ENCODE data around the gene GHRHR. TPM values are rescaled to one million over a fixed set of nuclear protein-coding genes. Genes with fewer than 3 reads are reported as not detected.

The GHRHR gene
- total RNA-seq, 2 donors from 2014 or later = not detected

- no peak overlapping the region for H3K27ac Mint-ChIP-seq
- no peaks in the 10 kb centered on the region for H3K9me3 ChIP-seq (ENCODE audit: control insufficient read depth, low read length, poor library complexity, severe bottlenecking)
- no peak overlapping the region for H3K4me3 Mint-ChIP-seq
- peaks cover 57% of the 10 kb centered on the region for H3K27me3 Mint-ChIP-seq
- peaks cover 29% of the 10 kb centered on the region for H3K4me1 Mint-ChIP-seq
- H3K36me3 Mint-ChIP-seq (ENCODE audit: low read depth) = peaks cover 8% of the 10 kb centered on the region
- ATAC-seq (no peak), DNase-seq (no peak)
Measured at GRCh38 chr7:30987178-30987577, 23.4 kb downstream of the GHRHR start.

DNA sequence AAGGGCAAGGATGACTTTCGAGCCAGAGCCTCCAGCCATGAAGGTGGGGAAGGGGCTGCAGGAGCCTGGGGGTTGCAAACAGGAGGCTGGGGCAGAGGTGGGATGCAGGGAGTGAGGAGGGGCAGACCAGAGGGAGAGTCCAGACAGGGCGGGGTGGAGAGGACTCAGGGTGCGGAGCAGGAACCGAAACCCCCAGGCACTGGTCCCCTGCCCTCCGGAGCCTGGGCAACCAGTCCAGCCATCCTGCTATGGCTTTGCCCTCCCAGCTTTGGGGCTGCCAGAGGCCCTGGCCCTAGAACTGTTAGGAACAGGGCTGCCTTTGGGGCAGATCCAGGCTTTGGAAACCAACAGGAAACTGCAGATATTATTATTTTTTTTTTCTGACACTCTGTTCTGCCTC, 24.2 kb downstream of the GHRHR start:
- Mint-ChIP-seq H3K27me3 (peaks cover 55% of the 10 kb centered on the region), H3K4me3 (peak overlapping the region; percentile 19), H3K36me3 (ENCODE audit: low read depth) (peaks cover 8% of the 10 kb centered on the region), H3K27ac (no peak overlapping the region), H3K4me1 (peaks cover 29% of the 10 kb centered on the region)
- H3K9me3 ChIP-seq (ENCODE audit: control insufficient read depth, low read length, poor library complexity, severe bottlenecking) = no peaks in the 10 kb centered on the region
- no peak for ATAC-seq
- DNase-seq = no peak

DNA sequence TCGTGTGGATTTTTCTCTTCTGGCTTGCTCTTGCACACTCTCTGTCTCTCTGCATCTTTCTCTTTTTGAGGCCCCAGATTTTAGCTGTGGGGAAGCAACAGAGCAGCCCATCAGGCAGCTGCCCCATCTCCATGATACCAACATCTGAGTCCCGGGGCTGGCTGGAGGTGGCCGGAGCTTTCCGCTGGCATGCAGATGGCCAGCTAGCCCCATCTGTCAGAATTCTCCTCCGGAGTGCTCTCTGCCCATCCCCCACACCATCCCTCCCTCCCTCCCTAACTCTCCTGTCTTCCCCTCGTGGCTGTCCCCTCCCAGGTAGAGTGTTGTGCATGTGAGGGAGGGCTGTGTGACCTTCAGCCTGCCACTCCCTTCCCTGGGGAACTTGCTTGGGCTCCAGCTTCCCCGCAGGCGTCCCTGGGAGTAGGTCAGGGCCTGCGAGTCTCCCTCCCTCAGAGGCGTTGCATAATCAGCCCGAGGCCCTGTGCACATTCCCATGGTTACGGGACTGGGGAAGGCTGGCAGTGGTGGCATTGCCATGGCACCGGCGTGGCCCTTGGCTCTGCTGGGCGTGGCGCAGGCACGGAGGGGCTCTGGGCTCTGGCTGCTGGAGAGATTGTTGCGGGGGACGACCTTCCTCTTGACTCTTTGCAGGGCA, 24.7 kb downstream of the GHRHR start:
- no peaks in the 10 kb centered on the region for H3K9me3 ChIP-seq (ENCODE audit: control insufficient read depth, low read length, poor library complexity, severe bottlenecking)
- Mint-ChIP-seq H3K36me3 (ENCODE audit: low read depth) (peaks cover 8% of the 10 kb centered on the region), H3K27me3 (peaks cover 50% of the 10 kb centered on the region), H3K4me1 (peaks cover 25% of the 10 kb centered on the region), H3K4me3 (peak overlapping the region; percentile 19), H3K27ac (no peak overlapping the region)
- no peak for DNase-seq
- no peak for ATAC-seq

GRCh38 chr7:30989008-30989823, 25.5 kb downstream of the GHRHR start:
- H3K27me3 Mint-ChIP-seq = peaks cover 43% of the 10 kb centered on the region
- DNase-seq (no peak), ATAC-seq (no peak)
- no peak overlapping the region for H3K27ac Mint-ChIP-seq
- peaks cover 21% of the 10 kb centered on the region for H3K4me1 Mint-ChIP-seq
- H3K36me3 Mint-ChIP-seq (ENCODE audit: low read depth) = peaks cover 6% of the 10 kb centered on the region
- H3K4me3 Mint-ChIP-seq = no peak overlapping the region
- no peaks in the 10 kb centered on the region for H3K9me3 ChIP-seq (ENCODE audit: control insufficient read depth, low read length, poor library complexity, severe bottlenecking)

DNA sequence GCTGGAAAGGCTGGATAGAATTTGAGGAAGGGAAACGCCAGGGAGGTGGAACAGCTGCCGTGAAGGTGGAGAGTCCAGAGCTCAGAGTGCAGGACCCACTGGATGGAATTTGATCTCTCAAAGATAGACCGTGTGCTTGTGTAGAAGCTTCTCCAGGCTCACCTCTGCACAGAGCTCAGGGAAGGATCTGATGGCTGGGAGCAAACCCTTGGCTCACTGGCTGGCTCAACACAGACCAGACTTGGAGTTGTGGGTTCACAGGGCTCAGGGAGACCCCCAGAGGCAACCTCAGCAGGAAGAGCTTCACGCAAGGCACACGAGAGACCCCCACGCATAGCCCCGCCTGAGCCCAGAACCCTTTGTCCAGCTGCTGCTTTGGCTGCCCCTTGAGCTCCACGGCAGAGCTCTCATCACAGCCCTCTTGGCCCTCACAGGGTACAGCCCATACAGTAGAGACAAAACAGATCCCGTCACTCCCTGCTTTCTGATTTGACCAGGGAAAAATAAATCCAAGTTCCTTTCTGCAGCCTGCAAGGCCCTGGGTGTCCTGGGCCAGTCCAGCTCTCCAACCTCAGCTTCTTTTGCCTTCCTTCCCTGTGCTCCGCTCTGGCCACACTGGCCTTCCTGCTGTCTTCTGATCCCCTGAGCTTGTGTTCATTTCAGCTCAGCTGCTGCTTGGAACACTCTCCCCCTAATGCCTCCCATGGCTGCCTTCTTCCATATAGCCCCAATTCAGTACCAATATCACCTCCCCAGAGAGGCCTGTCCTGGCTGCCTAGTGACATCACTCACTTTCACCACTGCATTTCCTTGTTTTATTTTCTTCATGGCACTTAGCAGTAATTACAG, 26.3 kb downstream of the GHRHR start:
- ATAC-seq (no peak), DNase-seq (no peak)
- H3K9me3 ChIP-seq (ENCODE audit: control insufficient read depth, low read length, poor library complexity, severe bottlenecking) = no peaks in the 10 kb centered on the region
- Mint-ChIP-seq H3K4me3 (peak overlapping the region; percentile 56), H3K4me1 (peaks cover 18% of the 10 kb centered on the region), H3K36me3 (ENCODE audit: low read depth) (peaks cover 6% of the 10 kb centered on the region), H3K27me3 (peaks cover 37% of the 10 kb centered on the region), H3K27ac (no peak overlapping the region)

GRCh38 chr7:30990673-30991170, 27.0 kb downstream of the GHRHR start:
- Mint-ChIP-seq H3K4me3 (peak overlapping the region; percentile 56), H3K4me1 (peaks cover 15% of the 10 kb centered on the region), H3K27me3 (peaks cover 34% of the 10 kb centered on the region), H3K27ac (no peak overlapping the region), H3K36me3 (ENCODE audit: low read depth) (peaks cover 6% of the 10 kb centered on the region)
- DNase-seq = no peak
- H3K9me3 ChIP-seq (ENCODE audit: control insufficient read depth, low read length, poor library complexity, severe bottlenecking) = no peaks in the 10 kb centered on the region
- ATAC-seq = no peak

GRCh38 chr7:30992414-30992813, 28.7 kb downstream of the GHRHR start:
- H3K27ac Mint-ChIP-seq = no peak overlapping the region
- H3K27me3 Mint-ChIP-seq = peaks cover 22% of the 10 kb centered on the region
- H3K36me3 Mint-ChIP-seq (ENCODE audit: low read depth) = no peaks in the 10 kb centered on the region
- H3K9me3 ChIP-seq (ENCODE audit: control insufficient read depth, low read length, poor library complexity, severe bottlenecking) = no peaks in the 10 kb centered on the region
- no peak for ATAC-seq
- no peak overlapping the region for H3K4me3 Mint-ChIP-seq
- peaks cover 5% of the 10 kb centered on the region for H3K4me1 Mint-ChIP-seq
- no peak for DNase-seq

- DNase-seq (no peak), ATAC-seq (no peak)
- H3K4me1 Mint-ChIP-seq = no peaks in the 10 kb centered on the region
- H3K27ac Mint-ChIP-seq = no peak overlapping the region
- no peaks in the 10 kb centered on the region for H3K36me3 Mint-ChIP-seq (ENCODE audit: low read depth)
- H3K9me3 ChIP-seq (ENCODE audit: control insufficient read depth, low read length, poor library complexity, severe bottlenecking) = no peaks in the 10 kb centered on the region
- H3K4me3 Mint-ChIP-seq = no peak overlapping the region
- peaks cover 26% of the 10 kb centered on the region for H3K27me3 Mint-ChIP-seq
Measured at GRCh38 chr7:30994206-30995100, 30.7 kb downstream of the GHRHR start.

- H3K4me1 Mint-ChIP-seq = no peaks in the 10 kb centered on the region
- no peaks in the 10 kb centered on the region for H3K9me3 ChIP-seq (ENCODE audit: control insufficient read depth, low read length, poor library complexity, severe bottlenecking)
- DNase-seq = no peak
Measured at GRCh38 chr7:30995536-30995935, 31.8 kb downstream of the GHRHR start.

DNA sequence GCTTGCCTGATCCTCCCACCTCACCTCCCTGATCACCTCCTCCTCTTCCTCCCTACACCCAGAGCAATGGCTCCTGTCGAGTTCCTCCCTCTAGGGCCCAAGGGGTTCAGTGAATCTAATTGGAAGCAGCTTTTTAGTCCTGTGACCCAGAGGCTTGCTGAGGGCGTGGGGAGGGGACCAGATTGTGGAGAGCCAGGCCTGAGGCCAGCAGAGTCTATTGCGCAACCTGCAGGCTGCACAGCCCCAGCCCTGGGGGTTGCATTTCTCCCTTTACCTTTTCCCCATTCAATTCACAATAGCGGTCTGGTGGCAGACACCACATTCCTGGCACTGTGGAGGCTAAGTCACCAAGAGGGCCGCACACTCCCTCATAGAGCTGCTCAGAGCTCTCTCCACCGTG, 32.5 kb downstream of the GHRHR start:
- Mint-ChIP-seq H3K4me3 (no peak overlapping the region), H3K36me3 (ENCODE audit: low read depth) (no peaks in the 10 kb centered on the region), H3K27me3 (peaks cover 19% of the 10 kb centered on the region), H3K4me1 (no peaks in the 10 kb centered on the region), H3K27ac (no peak overlapping the region)
- ATAC-seq (no peak), DNase-seq (no peak)
- H3K9me3 ChIP-seq (ENCODE audit: control insufficient read depth, low read length, poor library complexity, severe bottlenecking) = no peaks in the 10 kb centered on the region

More at GRCh38 chr7:30995536-30995935, 31.8 kb downstream of the GHRHR start:
- H3K4me3 Mint-ChIP-seq = no peak overlapping the region
- peaks cover 20% of the 10 kb centered on the region for H3K27me3 Mint-ChIP-seq
- H3K36me3 Mint-ChIP-seq (ENCODE audit: low read depth) = no peaks in the 10 kb centered on the region
- ATAC-seq = no peak
- H3K27ac Mint-ChIP-seq = no peak overlapping the region

GRCh38 chr7:30996883-30997282, 33.1 kb downstream of the GHRHR start:
- no peaks in the 10 kb centered on the region for H3K4me1 Mint-ChIP-seq
- no peaks in the 10 kb centered on the region for H3K9me3 ChIP-seq (ENCODE audit: control insufficient read depth, low read length, poor library complexity, severe bottlenecking)
- DNase-seq = no peak
- H3K27ac Mint-ChIP-seq = no peak overlapping the region
- no peaks in the 10 kb centered on the region for H3K36me3 Mint-ChIP-seq (ENCODE audit: low read depth)
- peaks cover 19% of the 10 kb centered on the region for H3K27me3 Mint-ChIP-seq
- ATAC-seq = no peak
- H3K4me3 Mint-ChIP-seq = no peak overlapping the region

GRCh38 chr7:30997316-30997715, 33.6 kb downstream of the GHRHR start:
- H3K4me1 Mint-ChIP-seq = peaks cover 1% of the 10 kb centered on the region
- peaks cover 19% of the 10 kb centered on the region for H3K27me3 Mint-ChIP-seq
- DNase-seq = no peak
- no peak for ATAC-seq
- no peak overlapping the region for H3K4me3 Mint-ChIP-seq
- no peak overlapping the region for H3K27ac Mint-ChIP-seq
- no peaks in the 10 kb centered on the region for H3K9me3 ChIP-seq (ENCODE audit: control insufficient read depth, low read length, poor library complexity, severe bottlenecking)
- no peaks in the 10 kb centered on the region for H3K36me3 Mint-ChIP-seq (ENCODE audit: low read depth)
